GM12878 (cell line): Measurements from ENCODE around the gene BATF3. TPM values are rescaled to one million over a fixed set of nuclear protein-coding genes. Genes with fewer than 3 reads are reported as not detected.

Experiments
- KAT2A ChIP-seq: conservative IDR thresholded peaks from 2 replicates; pipeline ENCODE4 v1.6.1; 2011; ENCODE audit warnings: low read depth, low read length; ENCODE audit not compliant: control insufficient read depth
- MEF2A ChIP-seq: IDR thresholded peaks from 2 replicates; pipeline ENCODE4 v1.6.1; 2011; ENCODE audit warnings: low read depth, mild to moderate bottlenecking, low read length, moderate library complexity; ENCODE audit not compliant: insufficient read depth
- polyA plus RNA-seq, 11 experiments: library from polyadenylated mRNA; depleted of rRNA in 4 of 11; unstranded in 6 of 11; stranded (reverse) in 5 of 11; fragments of >200 nt; fragmentation: Nextera tagmentation in 4 of 11; fragmentation: Illumina TruSeq in 1 of 11; extraction: Ambion mirVana in 4 of 11; extraction: Trizol in 1 of 11; gene quantifications; 1 replicate in 1 of 11; 2 replicates in 10 of 11; pipeline versions ENCODE4 v1.2.1 to v1.2.3, GENCODE V29; 2011 to 2016; ENCODE audit warnings: inconsistent platforms in 2 of 11, missing spikeins in 2 of 11, low read depth in 1 of 11
- total RNA-seq, 4 experiments: library from RNA; depleted of rRNA in 3 of 4; stranded (reverse); fragments of >200 nt in 3 of 4; fragmentation: Illumina TruSeq in 1 of 4; extraction: Trizol in 1 of 4; gene quantifications; 2 replicates each; pipeline versions ENCODE4 v1.2.1 to v1.2.3, GENCODE V29; 2013 to 2021
- TF ChIP-seq, protein P1 (sequence below): fragments of 450-650 bp; IDR thresholded peaks from 2 replicates; pipeline ENCODE4 v1.6.1; 2014; ENCODE audit warnings: mild to moderate bottlenecking

Gene BATF3
- total and polyA plus RNA-seq, 10 of the 15 experiments (the other 5 are each of a cell fraction or from before 2014, with no cell fraction given) = 11.1 to 56.8 (median 30.8) TPM

DNA sequence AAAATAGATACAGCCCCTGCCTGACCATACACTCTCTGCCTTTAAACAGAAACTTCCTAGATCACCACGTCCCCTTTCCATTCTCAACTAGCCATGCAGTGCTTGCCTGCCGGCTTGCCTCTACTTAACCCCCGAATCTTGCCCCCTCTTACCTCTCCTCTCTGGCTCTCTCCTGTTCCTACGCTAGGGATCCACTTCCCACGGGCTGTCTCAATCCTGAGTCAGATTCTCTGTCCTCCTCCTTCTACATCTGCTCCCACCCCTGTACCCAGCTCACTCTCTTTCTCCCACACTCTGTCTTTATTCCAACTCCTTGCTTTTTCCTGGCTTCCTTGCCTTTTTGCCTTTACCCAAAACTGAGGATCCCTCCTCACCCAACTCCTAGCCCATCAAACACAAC is 61.7 kb downstream of the BATF3 start (continued):
- TF ChIP-seq KAT2A (no peak), MEF2A (no peak)
- TF ChIP-seq, protein P1, sequence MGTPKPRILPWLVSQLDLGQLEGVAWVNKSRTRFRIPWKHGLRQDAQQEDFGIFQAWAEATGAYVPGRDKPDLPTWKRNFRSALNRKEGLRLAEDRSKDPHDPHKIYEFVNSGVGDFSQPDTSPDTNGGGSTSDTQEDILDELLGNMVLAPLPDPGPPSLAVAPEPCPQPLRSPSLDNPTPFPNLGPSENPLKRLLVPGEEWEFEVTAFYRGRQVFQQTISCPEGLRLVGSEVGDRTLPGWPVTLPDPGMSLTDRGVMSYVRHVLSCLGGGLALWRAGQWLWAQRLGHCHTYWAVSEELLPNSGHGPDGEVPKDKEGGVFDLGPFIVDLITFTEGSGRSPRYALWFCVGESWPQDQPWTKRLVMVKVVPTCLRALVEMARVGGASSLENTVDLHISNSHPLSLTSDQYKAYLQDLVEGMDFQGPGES = no peak

Other genes with a start within 250 kb of the BATF3 start
- 7.3 and 8.1 TPM in 2 replicates for gene ATF3, start 91.1 kb downstream of the BATF3 start, total RNA-seq (2014; rRNA removed)
- 9.4 and 11.5 TPM in 2 replicates for gene ATF3, start 91.1 kb downstream of the BATF3 start, total RNA-seq (2014; rRNA removed; fragmentation: Illumina TruSeq; extraction: Trizol)
- gene ATF3, start 91.1 kb downstream of the BATF3 start, total RNA-seq (2021) = 9.5 and 11.2 TPM in 2 replicates
- 13.9 and 15.9 TPM in 2 replicates for gene ATF3, start 91.1 kb downstream of the BATF3 start, polyA plus RNA-seq (2011; rRNA removed)
- 9.5 and 11.5 TPM in 2 replicates for gene ATF3, start 91.1 kb downstream of the BATF3 start, polyA plus RNA-seq (2014; fragmentation: Illumina TruSeq; extraction: Trizol)
- 1 to 10 TPM; 3.0 to 3.4 TPM for gene ATF3, start 91.1 kb downstream of the BATF3 start, polyA plus RNA-seq (2014; fragmentation: Nextera tagmentation; extraction: Ambion mirVana)
- 8.5 and 11.4 TPM in 2 replicates for gene ATF3, start 91.1 kb downstream of the BATF3 start, polyA plus RNA-seq (2014; rRNA removed)
- gene ATF3, start 91.1 kb downstream of the BATF3 start, polyA plus RNA-seq (2016; fragmentation: Nextera tagmentation; extraction: Ambion mirVana) = 1 to 10 TPM; 5.6 to 6.7 TPM
- gene NSL1, start 91.9 kb upstream of the BATF3 start, total RNA-seq (2014; rRNA removed) = 41.9 and 46.9 TPM in 2 replicates
- gene NSL1, start 91.9 kb upstream of the BATF3 start, total RNA-seq (2014; rRNA removed; fragmentation: Illumina TruSeq; extraction: Trizol) = 37.5 and 40.2 TPM in 2 replicates
- 38.3 and 41.6 TPM in 2 replicates for gene NSL1, start 91.9 kb upstream of the BATF3 start, total RNA-seq (2021)
- gene NSL1, start 91.9 kb upstream of the BATF3 start, polyA plus RNA-seq (2011; rRNA removed) = 46.4 and 68.5 TPM in 2 replicates
- 36.7 TPM in 2 replicates for gene NSL1, start 91.9 kb upstream of the BATF3 start, polyA plus RNA-seq (2014; fragmentation: Illumina TruSeq; extraction: Trizol)
- 10 to 100 TPM; 46.5 to 67.2 TPM for gene NSL1, start 91.9 kb upstream of the BATF3 start, polyA plus RNA-seq (2014; fragmentation: Nextera tagmentation; extraction: Ambion mirVana)
- gene NSL1, start 91.9 kb upstream of the BATF3 start, polyA plus RNA-seq (2014; rRNA removed) = 34.5 and 43.6 TPM in 2 replicates
- 10 to 100 TPM; 72.3 to 74.2 TPM for gene NSL1, start 91.9 kb upstream of the BATF3 start, polyA plus RNA-seq (2016; fragmentation: Nextera tagmentation; extraction: Ambion mirVana)
- 15.5 and 21.7 TPM in 2 replicates for gene TATDN3, start 92.1 kb upstream of the BATF3 start, total RNA-seq (2014; rRNA removed)
- gene TATDN3, start 92.1 kb upstream of the BATF3 start, total RNA-seq (2014; rRNA removed; fragmentation: Illumina TruSeq; extraction: Trizol) = 20.7 and 21.0 TPM in 2 replicates
- gene TATDN3, start 92.1 kb upstream of the BATF3 start, total RNA-seq (2021) = 17.1 and 18.2 TPM in 2 replicates
- gene TATDN3, start 92.1 kb upstream of the BATF3 start, polyA plus RNA-seq (2011; rRNA removed) = 24.5 and 40.9 TPM in 2 replicates
- 17.8 and 20.2 TPM in 2 replicates for gene TATDN3, start 92.1 kb upstream of the BATF3 start, polyA plus RNA-seq (2014; fragmentation: Illumina TruSeq; extraction: Trizol)
- gene TATDN3, start 92.1 kb upstream of the BATF3 start, polyA plus RNA-seq (2014; fragmentation: Nextera tagmentation; extraction: Ambion mirVana) = 10 to 100 TPM; 34.0 to 40.0 TPM
- gene TATDN3, start 92.1 kb upstream of the BATF3 start, polyA plus RNA-seq (2014; rRNA removed) = 14.8 and 15.9 TPM in 2 replicates
- 10 to 100 TPM; 28.0 to 32.7 TPM for gene TATDN3, start 92.1 kb upstream of the BATF3 start, polyA plus RNA-seq (2016; fragmentation: Nextera tagmentation; extraction: Ambion mirVana)
- gene SPATA45, start 147.8 kb upstream of the BATF3 start, total RNA-seq (2014; rRNA removed) = not detected in 2 replicates
- not detected in 2 replicates for gene SPATA45, start 147.8 kb upstream of the BATF3 start, total RNA-seq (2014; rRNA removed; fragmentation: Illumina TruSeq; extraction: Trizol)
- 0.58 TPM in 1 of 2 replicates, not detected in the other for gene SPATA45, start 147.8 kb upstream of the BATF3 start, total RNA-seq (2021)
- 0.22 and 0.49 TPM in 2 replicates for gene SPATA45, start 147.8 kb upstream of the BATF3 start, polyA plus RNA-seq (2011; rRNA removed)
- not detected in 2 replicates for gene SPATA45, start 147.8 kb upstream of the BATF3 start, polyA plus RNA-seq (2014; fragmentation: Illumina TruSeq; extraction: Trizol)
- gene SPATA45, start 147.8 kb upstream of the BATF3 start, polyA plus RNA-seq (2014; fragmentation: Nextera tagmentation; extraction: Ambion mirVana) = under 1 TPM in 1 of 2 experiments, not detected in 1; 0.31 TPM
- gene SPATA45, start 147.8 kb upstream of the BATF3 start, polyA plus RNA-seq (2014; rRNA removed) = not detected in 2 replicates
- gene SPATA45, start 147.8 kb upstream of the BATF3 start, polyA plus RNA-seq (2016; fragmentation: Nextera tagmentation; extraction: Ambion mirVana) = under 1 TPM in 1 of 2 experiments, not detected in 1; 0.37 TPM
- gene FLVCR1, start 158.4 kb upstream of the BATF3 start, total RNA-seq (2014; rRNA removed) = 17.8 and 20.2 TPM in 2 replicates
- 21.7 and 21.9 TPM in 2 replicates for gene FLVCR1, start 158.4 kb upstream of the BATF3 start, total RNA-seq (2014; rRNA removed; fragmentation: Illumina TruSeq; extraction: Trizol)
- 13.4 and 17.3 TPM in 2 replicates for gene FLVCR1, start 158.4 kb upstream of the BATF3 start, total RNA-seq (2021)
- 25.2 and 37.2 TPM in 2 replicates for gene FLVCR1, start 158.4 kb upstream of the BATF3 start, polyA plus RNA-seq (2011; rRNA removed)
- 18.1 and 20.0 TPM in 2 replicates for gene FLVCR1, start 158.4 kb upstream of the BATF3 start, polyA plus RNA-seq (2014; fragmentation: Illumina TruSeq; extraction: Trizol)
- 1 to 10 TPM; 7.1 to 8.6 TPM for gene FLVCR1, start 158.4 kb upstream of the BATF3 start, polyA plus RNA-seq (2014; fragmentation: Nextera tagmentation; extraction: Ambion mirVana)
- gene FLVCR1, start 158.4 kb upstream of the BATF3 start, polyA plus RNA-seq (2014; rRNA removed) = 15.7 and 22.1 TPM in 2 replicates
- 10 to 100 TPM in 1 of 2 experiments, 1 to 10 TPM in 1; 9.0 to 10.9 TPM for gene FLVCR1, start 158.4 kb upstream of the BATF3 start, polyA plus RNA-seq (2016; fragmentation: Nextera tagmentation; extraction: Ambion mirVana)